Hepatocyte (in vitro differentiated cells): ENCODE measurements around the gene GCLC. TPM values are rescaled to one million over a fixed set of nuclear protein-coding genes. Genes with fewer than 3 reads are reported as not detected.

Experiments used
- DNase-seq: peaks from one replicate; pipeline ENCODE4 v3.0.0-alpha.2; 2016; ENCODE audit warnings: low spot score
- H2AFZ ChIP-seq: fragments of 200-600 bp; sonication (generic); 2 replicates; pipeline ENCODE4 v1.6.0; 2016; ENCODE audit warnings: antibody characterized with exemption, mild to moderate bottlenecking
- H3K27ac ChIP-seq: fragments of 200-600 bp; sonication (generic); 2 replicates; pipeline ENCODE4 v1.5.1; 2016; ENCODE audit warnings: mild to moderate bottlenecking
- H3K27me3 ChIP-seq: fragments of 200-600 bp; sonication (generic); 2 replicates; pipeline ENCODE4 v1.6.1; 2016
- H3K36me3 ChIP-seq: fragments of 200-600 bp; sonication (generic); replicated peaks from 2 replicates; pipeline ENCODE4 v1.5.1; 2016; ENCODE audit warnings: low read depth; ENCODE audit not compliant: insufficient read depth
- H3K4me1 ChIP-seq: fragments of 200-600 bp; sonication (generic); 2 replicates; pipeline ENCODE4 v1.5.1; 2016; ENCODE audit warnings: mild to moderate bottlenecking, moderate library complexity; ENCODE audit not compliant: insufficient read depth
- H3K4me2 ChIP-seq: fragments of 200-600 bp; sonication (generic); 2 replicates; pipeline ENCODE4 v1.6.0; 2016
- H3K4me3 ChIP-seq: fragments of 200-600 bp; sonication (generic); 2 replicates; pipeline ENCODE4 v1.5.1; 2016; ENCODE audit warnings: mild to moderate bottlenecking
- H3K79me2 ChIP-seq: fragments of 200-600 bp; sonication (generic); 2 replicates; pipeline ENCODE4 v1.6.0; 2017; ENCODE audit warnings: mild to moderate bottlenecking
- H3K9me2 ChIP-seq: fragments of 200-600 bp; sonication (generic); replicated peaks from 2 replicates; pipeline ENCODE4 v1.6.0; 2017; ENCODE audit warnings: mild to moderate bottlenecking; ENCODE audit not compliant: insufficient read depth
- H3K9me3 ChIP-seq: fragments of 200-600 bp; sonication (generic); 2 replicates; pipeline ENCODE4 v1.5.1; 2016; ENCODE audit warnings: low read depth, mild to moderate bottlenecking
- H4K20me1 ChIP-seq: fragments of 200-600 bp; sonication (generic); 2 replicates; pipeline ENCODE4 v1.6.0; 2016; ENCODE audit warnings: mild to moderate bottlenecking; ENCODE audit not compliant: insufficient read depth, poor library complexity, severe bottlenecking
- CTCF ChIP-seq: fragments of 200-600 bp; sonication (generic); IDR thresholded peaks from 2 replicates; pipeline ENCODE4 v1.5.1; 2016; ENCODE audit warnings: antibody characterized with exemption, mild to moderate bottlenecking; ENCODE audit not compliant: poor library complexity
- EZH2 ChIP-seq: fragments of 200-600 bp; sonication (generic); IDR thresholded peaks from 2 replicates; pipeline ENCODE4 v1.6.1; 2016; ENCODE audit warnings: antibody characterized with exemption, mild to moderate bottlenecking, borderline replicate concordance
- EZH2phosphoT487 ChIP-seq: fragments of 200-600 bp; sonication (generic); IDR thresholded peaks from one replicate; pipeline ENCODE4 v1.6.1; 2018; ENCODE audit warnings: antibody characterized with exemption, mild to moderate bottlenecking, low read depth, moderate library complexity; ENCODE audit not compliant: unreplicated experiment, severe bottlenecking
- WGBS: methylation state at CpG from one replicate; pipeline ENCODE4 v1.1.6; 2016; ENCODE audit warnings: low lambda C conversion rate; ENCODE audit errors: missing lambda C conversion rate; 5-methylcytosine and 5-hydroxymethylcytosine counted together
- polyA plus RNA-seq: library from polyadenylated mRNA; unstranded; fragments of >200 nt; fragmentation: Nextera tagmentation; extraction: Ambion mirVana; gene quantifications from 2 replicates; pipeline ENCODE4 v1.2.1, GENCODE V29; 2016
- total RNA-seq: library from RNA; depleted of rRNA; stranded (reverse); fragments of >200 nt; gene quantifications from 2 replicates; pipeline ENCODE4 v1.2.3, GENCODE V29; 2014

Gene GCLC
- total and polyA plus RNA-seq, 2 experiments from 2014 or later: 21.9 to 52.6 TPM

DNA sequence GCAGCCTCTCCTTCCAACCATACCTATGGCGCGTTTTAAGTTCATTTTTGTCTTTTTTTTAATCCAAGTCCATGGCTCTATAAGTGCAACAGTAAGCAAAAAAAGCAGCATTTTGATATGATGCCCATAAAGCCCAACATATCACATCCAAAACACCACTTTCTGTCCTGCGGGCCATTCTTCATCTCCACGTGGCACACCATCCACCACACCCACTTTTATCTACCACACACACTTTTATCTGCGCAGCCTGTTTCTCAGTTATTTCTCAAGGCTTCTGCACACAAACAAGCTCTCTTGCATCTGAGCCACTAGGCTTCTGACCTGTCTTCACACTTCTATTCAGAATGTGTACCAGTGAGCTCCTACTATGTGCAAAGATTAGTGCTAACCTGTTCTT lies 5.3 kb downstream of the GCLC start:
- no peak overlapping the region for H3K4me2 ChIP-seq
- no peak overlapping the region for H2AFZ ChIP-seq
- peaks cover 23% of the 10 kb centered on the region for H4K20me1 ChIP-seq
- no peaks in the 10 kb centered on the region for H3K9me3 ChIP-seq
- TF ChIP-seq EZH2phosphoT487 (no peak), CTCF (no peak), EZH2 (no peak)
- H3K79me2 ChIP-seq: peaks cover 98% of the 10 kb centered on the region
- no peaks in the 10 kb centered on the region for H3K27me3 ChIP-seq
- WGBS: 81% methylated on average over 5 of the region's 5 CpGs
- H3K4me3 ChIP-seq: no peak overlapping the region
- no peak for DNase-seq
- H3K4me1 ChIP-seq: peaks cover 14% of the 10 kb centered on the region
- H3K9me2 ChIP-seq: no peaks in the 10 kb centered on the region
- no peak overlapping the region for H3K27ac ChIP-seq
- H3K36me3 ChIP-seq: no peaks in the 10 kb centered on the region

- Histone ChIP-seq H3K27ac (no peak overlapping the region), H3K36me3 (no peaks in the 10 kb centered on the region), H2AFZ (no peak overlapping the region), H3K4me2 (no peak overlapping the region), H3K79me2 (peaks cover 99% of the 10 kb centered on the region), H3K4me1 (peaks cover 18% of the 10 kb centered on the region), H3K27me3 (no peaks in the 10 kb centered on the region), H3K9me2 (no peaks in the 10 kb centered on the region), H4K20me1 (peaks cover 15% of the 10 kb centered on the region), H3K9me3 (no peaks in the 10 kb centered on the region), H3K4me3 (no peak overlapping the region)
- 100% methylated on average over 1 of the region's 1 CpG for WGBS
- DNase-seq: no peak
- TF ChIP-seq CTCF (no peak), EZH2phosphoT487 (no peak), EZH2 (no peak)
Observed at GRCh38 chr6:53536561-53536960, 8.3 kb downstream of the GCLC start.

- Histone ChIP-seq H3K9me3 (no peaks in the 10 kb centered on the region), H3K4me2 (no peak overlapping the region), H3K36me3 (no peaks in the 10 kb centered on the region), H4K20me1 (peaks cover 4% of the 10 kb centered on the region), H3K27ac (no peak overlapping the region), H3K27me3 (no peaks in the 10 kb centered on the region), H3K4me3 (no peak overlapping the region), H2AFZ (no peak overlapping the region), H3K4me1 (peaks cover 11% of the 10 kb centered on the region), H3K79me2 (peaks cover 99% of the 10 kb centered on the region), H3K9me2 (no peaks in the 10 kb centered on the region)
- DNase-seq: no peak
- WGBS: 86% methylated on average over 1 of the region's 1 CpG
- no peak for TF ChIP-seq EZH2phosphoT487
- TF ChIP-seq CTCF: no peak
- no peak for TF ChIP-seq EZH2
Observed at GRCh38 chr6:53532942-53533341, 12.0 kb downstream of the GCLC start.
